Endothelial cell of umbilical vein (primary cell): ENCODE data around the gene RASSF3.

Experiments
- CTCF ChIP-seq, 2 donors: IDR thresholded peaks; 1 replicate in 1 of 2; 2 replicates in 1 of 2; pipeline ENCODE4 v1.5.1; 2011; ENCODE audit warnings: low read length in 2 of 2, mild to moderate bottlenecking in 2 of 2, moderate library complexity in 2 of 2, control low read depth in 1 of 2, inconsistent platforms in 1 of 2, low read depth in 1 of 2; ENCODE audit not compliant: insufficient read depth in 1 of 2; ENCODE audit errors: extremely low read depth in 1 of 2
- EZH2 ChIP-seq: IDR thresholded peaks from 2 replicates; pipeline ENCODE4 v1.6.1; 2012; ENCODE audit warnings: borderline replicate concordance, low read depth, mild to moderate bottlenecking, moderate library complexity, low read length, inconsistent platforms; ENCODE audit not compliant: severe bottlenecking
- FOS ChIP-seq: IDR thresholded peaks from 2 replicates; pipeline ENCODE4 v1.6.1; 2011; ENCODE audit warnings: mild to moderate bottlenecking, low read length, moderate library complexity, borderline replicate concordance; ENCODE audit not compliant: insufficient read depth
- GATA2 ChIP-seq: IDR thresholded peaks from 2 replicates; pipeline ENCODE4 v1.7.0; 2011; ENCODE audit warnings: low read depth, mild to moderate bottlenecking, moderate library complexity, mixed read lengths, low read length; ENCODE audit not compliant: insufficient read length, insufficient read depth
- JUN ChIP-seq: IDR thresholded peaks from 2 replicates; pipeline ENCODE4 v1.6.1; 2011; ENCODE audit warnings: borderline replicate concordance, low read depth; ENCODE audit not compliant: insufficient read length, insufficient read depth
- MAX ChIP-seq: IDR thresholded peaks from 2 replicates; pipeline ENCODE4 v1.6.1; 2011; ENCODE audit not compliant: insufficient read depth, insufficient read length
- MYC ChIP-seq: IDR thresholded peaks from one replicate; pipeline ENCODE4 v1.6.1; 2011; ENCODE audit warnings: mild to moderate bottlenecking, low read depth, low read length
- POLR2A ChIP-seq: IDR thresholded peaks from 2 replicates; pipeline ENCODE4 v1.6.1; 2012; ENCODE audit warnings: low read depth, mild to moderate bottlenecking, control low read depth, low read length
- POLR2AphosphoS5 ChIP-seq: IDR thresholded peaks from 2 replicates; pipeline ENCODE4 v1.6.1; 2012; ENCODE audit warnings: low read depth, mild to moderate bottlenecking, control low read depth, low read length, moderate library complexity; ENCODE audit not compliant: insufficient read depth

GRCh38 chr12:64621257-64621942 is 11.1 kb downstream of the RASSF3 start:
- TF ChIP-seq CTCF (IDR thresholded peaks at IDR 0.05; ENCODE audit: extremely low read depth in 1 of 2, insufficient read depth in 1 of 2, low read depth in 1 of 2, low read length in 2 of 2) = no peak
- TF ChIP-seq EZH2 = no peak
- TF ChIP-seq MYC = no peak
- TF ChIP-seq POLR2A = no peak
- TF ChIP-seq JUN = no peak
- no peak for TF ChIP-seq FOS
- no peak for TF ChIP-seq GATA2
- TF ChIP-seq POLR2AphosphoS5 = no peak
- no peak for TF ChIP-seq MAX
